ENCODE data around the gene EMC8. TPM values are rescaled to one million over a fixed set of nuclear protein-coding genes. Genes with fewer than 3 reads are reported as not detected.

Gene EMC8
- total and polyA plus RNA-seq, 10 of the 15 experiments (the other 5 are each of a cell fraction or from before 2014, with no cell fraction given): 7.8 to 62.0 (median 33.5) TPM

GRCh38 chr16:85820604-85821372 is 21.4 kb upstream of the EMC8 start:
- no peaks in the 10 kb centered on the region for H3K79me2 ChIP-seq (ENCODE audit: control insufficient read depth, insufficient read depth, low read length)
- peak overlapping the region; percentile 35; the same call in 1 of the 2 replicates for H3K4me2 ChIP-seq (ENCODE audit: control insufficient read depth, insufficient read depth)
- H3K4me1 ChIP-seq (ENCODE audit: control insufficient read depth, insufficient read depth, low read length): peaks cover 18% of the 10 kb centered on the region
- no peaks in the 10 kb centered on the region for H3K36me3 ChIP-seq (ENCODE audit: control insufficient read depth in 2 of 2, insufficient read depth in 2 of 2, low read length in 1 of 2)
- H3K4me3 ChIP-seq: no peak overlapping the region
- H3K27me3 ChIP-seq (replicated peaks in 1 of 2; ENCODE audit: control insufficient read depth in 2 of 2, insufficient read depth in 2 of 2, low read length in 1 of 2): no peaks in the 10 kb centered on the region
- WGBS (ENCODE audit: insufficient coverage, insufficient replicate concordance, low lambda C conversion rate, missing lambda C conversion rate): 36% methylated on average over 22 of the region's 22 CpGs
- FAIRE-seq: no peak
- H3K9me3 ChIP-seq (replicated peaks; ENCODE audit: control insufficient read depth, insufficient read depth, low read length): no peaks in the 10 kb centered on the region
- SMC1A ChIA-PET (ENCODE audit: uncharacterized antibody, unreplicated experiment): interaction anchor here (0.6 to 8.3 kb wide), 36 partner anchors 8 to 699 kb away, joined by 3 to 229 read pairs (median 4); partner anchors contain the start of gene IRF8
- TF ChIP-seq, protein P1, sequence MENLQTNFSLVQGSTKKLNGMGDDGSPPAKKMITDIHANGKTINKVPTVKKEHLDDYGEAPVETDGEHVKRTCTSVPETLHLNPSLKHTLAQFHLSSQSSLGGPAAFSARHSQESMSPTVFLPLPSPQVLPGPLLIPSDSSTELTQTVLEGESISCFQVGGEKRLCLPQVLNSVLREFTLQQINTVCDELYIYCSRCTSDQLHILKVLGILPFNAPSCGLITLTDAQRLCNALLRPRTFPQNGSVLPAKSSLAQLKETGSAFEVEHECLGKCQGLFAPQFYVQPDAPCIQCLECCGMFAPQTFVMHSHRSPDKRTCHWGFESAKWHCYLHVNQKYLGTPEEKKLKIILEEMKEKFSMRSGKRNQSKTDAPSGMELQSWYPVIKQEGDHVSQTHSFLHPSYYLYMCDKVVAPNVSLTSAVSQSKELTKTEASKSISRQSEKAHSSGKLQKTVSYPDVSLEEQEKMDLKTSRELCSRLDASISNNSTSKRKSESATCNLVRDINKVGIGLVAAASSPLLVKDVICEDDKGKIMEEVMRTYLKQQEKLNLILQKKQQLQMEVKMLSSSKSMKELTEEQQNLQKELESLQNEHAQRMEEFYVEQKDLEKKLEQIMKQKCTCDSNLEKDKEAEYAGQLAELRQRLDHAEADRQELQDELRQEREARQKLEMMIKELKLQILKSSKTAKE (IDR thresholded peaks at IDR 0.05; ENCODE audit: low read depth, poor library complexity, severe bottlenecking): no peak
- TF ChIP-seq SMARCA5 (IDR thresholded peaks at IDR 0.05): peak; percentile 35; the same call in 1 of the 2 replicates
- no peak for TF ChIP-seq FOXK2 (IDR thresholded peaks at IDR 0.05)
- TF ChIP-seq E4F1 (IDR thresholded peaks at IDR 0.05; ENCODE audit: borderline replicate concordance, partially characterized antibody): no peak
- TF ChIP-seq, protein P2, sequence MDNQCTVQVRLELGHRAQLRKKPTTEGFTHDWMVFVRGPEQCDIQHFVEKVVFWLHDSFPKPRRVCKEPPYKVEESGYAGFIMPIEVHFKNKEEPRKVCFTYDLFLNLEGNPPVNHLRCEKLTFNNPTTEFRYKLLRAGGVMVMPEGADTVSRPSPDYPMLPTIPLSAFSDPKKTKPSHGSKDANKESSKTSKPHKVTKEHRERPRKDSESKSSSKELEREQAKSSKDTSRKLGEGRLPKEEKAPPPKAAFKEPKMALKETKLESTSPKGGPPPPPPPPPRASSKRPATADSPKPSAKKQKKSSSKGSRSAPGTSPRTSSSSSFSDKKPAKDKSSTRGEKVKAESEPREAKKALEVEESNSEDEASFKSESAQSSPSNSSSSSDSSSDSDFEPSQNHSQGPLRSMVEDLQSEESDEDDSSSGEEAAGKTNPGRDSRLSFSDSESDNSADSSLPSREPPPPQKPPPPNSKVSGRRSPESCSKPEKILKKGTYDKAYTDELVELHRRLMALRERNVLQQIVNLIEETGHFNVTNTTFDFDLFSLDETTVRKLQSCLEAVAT (IDR thresholded peaks at IDR 0.05): peak; percentile 37; the same call in 1 of the 2 replicates
- TF ChIP-seq E2F4 (IDR thresholded peaks at IDR 0.05; ENCODE audit: low read depth, low read length): no peak
- peak; percentile 41; the same call in 1 of the 2 replicates for TF ChIP-seq ZSCAN29 (IDR thresholded peaks at IDR 0.05)
- no peaks in the 10 kb centered on the region for H4K20me1 ChIP-seq (ENCODE audit: control insufficient read depth, insufficient read depth)
- intact Hi-C loops (cut with micrococcal nuclease; ENCODE audit: unreplicated experiment) (loop anchor here (1.0 to 2.0 kb wide), 5 partner anchors 74 to 697 kb away; no protein-coding TSS in a partner anchor), in situ Hi-C loops (cut with MboI) (loop anchor here (5.0 to 25.0 kb wide), 5 partner anchors 82 to 702 kb away; no protein-coding TSS in a partner anchor)
- no peak overlapping the region for H3K9ac ChIP-seq (ENCODE audit: control insufficient read depth, insufficient read depth, low read length)
- no peak overlapping the region for H3K27ac ChIP-seq (ENCODE audit: control insufficient read depth, insufficient read depth)
- POLR2A ChIA-PET: interaction anchor here (0.6 to 1.7 kb wide), 5 partner anchors 80 to 196 kb away, joined by 3 to 5 read pairs (median 4); no protein-coding TSS in a partner anchor
- peak overlapping the region; percentile 9; the same call in 1 of the 2 replicates for H2AFZ ChIP-seq (ENCODE audit: control insufficient read depth, low read depth, low read length)
- no peak for DNase-seq (ENCODE audit: low read depth, low spot score)
- BruUV-seq (replicated peaks): no TSS peak
- no peak; the same call in 2 of the 3 replicates for ATAC-seq
- CTCF ChIA-PET: interaction anchor here (0.6 to 9.6 kb wide), 51 partner anchors 8 to 698 kb away, joined by 3 to 345 read pairs (median 4); partner anchors contain the start of gene IRF8
- RAD21 ChIA-PET (ENCODE audit: unreplicated experiment): interaction anchor here (0.6 to 9.6 kb wide), 34 partner anchors 11 to 697 kb away, joined by 3 to 211 read pairs (median 5); partner anchors contain the start of gene IRF8

Measured in GM12878 (cell line).